Ovary (tissue), 9 donors: ENCODE measurements around the gene CD48. TPM values are rescaled to one million over a fixed set of nuclear protein-coding genes. Genes with fewer than 3 reads are reported as not detected.
A peak's percentile ranks its signal among the peaks of the same experiment; 100 is the strongest.

Experiments used
- DNase-seq, 5 donors: peaks; one replicate each; pipeline ENCODE4 v3.0.0-alpha.2; 2019 to 2020
- H3K27ac ChIP-seq, 2 donors: fragments of 200-600 bp; one replicate each; pipeline versions ENCODE4 v1.5.1 to v1.8.0; 2019 to 2022
- H3K27me3 ChIP-seq: fragments of 200-600 bp; one replicate; pipeline ENCODE4 v1.8.0; 2022
- H3K36me3 ChIP-seq: fragments of 200-600 bp; sonication (generic); one replicate; pipeline ENCODE4 v1.5.1; 2019
- H3K4me1 ChIP-seq: one replicate; pipeline ENCODE4 v1.8.1; 2013; ENCODE audit warnings: mild to moderate bottlenecking, moderate library complexity; ENCODE audit not compliant: insufficient read depth
- H3K4me3 ChIP-seq: fragments of 200-600 bp; sonication (generic); one replicate; pipeline ENCODE4 v1.5.1; 2017
- H3K9me3 ChIP-seq, 2 donors: fragments of 200-600 bp in 1 of 2; sonication (generic) in 1 of 2; one replicate each; pipeline versions ENCODE4 v1.5.1 to v1.8.1; 2013 to 2019; ENCODE audit warnings: mild to moderate bottlenecking in 1 of 2, moderate library complexity in 1 of 2
- EP300 ChIP-seq: sonication (generic); formaldehyde crosslinking; IDR thresholded peaks from one replicate; pipeline ENCODE4 v1.6.1; 2017; ENCODE audit warnings: antibody characterized with exemption
- POLR2A ChIP-seq: fragments of 450-650 bp; IDR thresholded peaks from one replicate; pipeline ENCODE4 v1.6.1; 2017; ENCODE audit warnings: antibody characterized with exemption, mild to moderate bottlenecking, moderate library complexity
- WGBS, 3 donors: extraction: QIAGEN DNeasy Blood & Tissue Kit in 1 of 3; methylation state at CpG; one replicate each; pipeline versions ENCODE4 v1.1.5 to v1.1.7; 2013 to 2017; 5-methylcytosine and 5-hydroxymethylcytosine counted together
- intact Hi-C, 4 donors: fragments of 100-400 bp; cut with DNase I; formaldehyde crosslinking; loops; one replicate each; pipeline versions ENCODE4 v1.11.0 to v1.15.1; 2022 to 2023
- polyA plus RNA-seq, 2 donors: library from polyadenylated mRNA; stranded (reverse); fragments of 200-250 nt in 1 of 2; fragments of 350-450 nt in 1 of 2; fragmentation: Illumina TruSeq in 1 of 2; extraction: RNeasy Lipid Tissue Mini Kit (QIAGEN cat#74804) in 1 of 2; gene quantifications; one replicate each; pipeline ENCODE4 v1.2.3, GENCODE V29; 2013 to 2014
- total RNA-seq, 7 donors: library from RNA; depleted of rRNA in 2 of 7; stranded (reverse); fragments of >200 nt in 2 of 7; fragmentation: NEBNext Ultra II Directional in 3 of 7; extraction: Animal tissue kit (Norgen Biotek cat#: 25700) in 3 of 7; gene quantifications; one replicate each; pipeline versions ENCODE4 v1.1.0 to v1.2.4, GENCODE V29; 2016 to 2023
- TF ChIP-seq, protein P1 (sequence below), 3 donors: fragments of 450-650 bp in 2 of 3; fragments of 200-600 bp in 1 of 3; IDR thresholded peaks; one replicate each; pipeline versions ENCODE4 v1.5.1 to v1.8.0; 2016 to 2022; ENCODE audit warnings: antibody characterized with exemption in 3 of 3, mild to moderate bottlenecking in 1 of 3
- donor health status: DM: no; HTN: no; CAD: no; lungs with moderate emphysema.
- donor health status: DM: no; HTN: no; CAD: no.
- donor health status: Bipolar disorder and iron deficiency.
- donor health status: DM: yes; HTN: yes; CAD: no.
- donor health status: DM: no; HTN: no; CAD: no.
- donor health status: DM: yes; HTN: yes; CAD: no.

The CD48 gene
- total and polyA plus RNA-seq, 9 donors, result 0.61 to 17.6 (median 2.5) TPM

DNA sequence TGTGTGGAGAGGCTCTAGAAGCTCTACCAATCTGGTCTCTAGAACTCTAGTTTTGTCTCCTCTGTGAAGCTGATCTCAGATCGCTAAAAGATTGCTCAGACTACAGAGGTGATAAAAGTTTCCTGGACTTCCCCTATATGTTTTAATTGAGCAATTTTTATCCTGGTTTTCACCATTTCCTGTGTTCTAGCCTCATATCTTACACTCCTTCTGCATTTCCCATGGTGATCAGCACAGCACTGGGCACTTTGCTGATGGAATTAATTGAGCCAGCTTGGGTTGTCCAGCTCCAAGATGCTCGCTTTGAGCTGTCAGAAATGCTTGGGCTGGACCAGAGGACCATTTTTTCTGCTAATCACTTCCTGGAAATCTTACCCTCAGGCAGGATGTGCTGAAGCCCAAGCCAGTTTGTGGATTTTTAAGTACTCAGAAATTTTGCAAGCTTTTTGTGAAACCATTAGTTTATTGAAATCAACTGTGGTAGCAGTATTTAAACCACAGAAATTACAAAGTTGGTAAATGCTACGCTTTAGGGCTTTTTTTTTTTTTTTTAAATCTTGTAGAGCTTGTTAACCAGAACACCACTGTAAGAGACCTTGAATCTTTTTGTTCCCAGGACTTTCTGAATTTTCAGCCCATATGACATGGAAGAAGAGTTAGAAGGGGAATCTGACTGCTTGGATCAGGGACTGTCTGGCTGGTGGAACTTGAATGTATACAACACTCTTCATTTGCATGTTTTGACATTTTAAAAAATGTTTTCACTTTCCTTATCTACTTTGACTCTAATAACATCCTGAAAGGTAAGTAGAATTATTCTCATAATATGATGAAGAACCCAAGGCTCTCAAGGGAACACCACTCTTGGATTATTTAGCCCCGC, 28.4 kb downstream of the CD48 start:
- 68 to 72% (median 71%) methylated on average over 4 of the region's 4 CpGs for WGBS, 3 donors
- DNase-seq, result no peak

DNA sequence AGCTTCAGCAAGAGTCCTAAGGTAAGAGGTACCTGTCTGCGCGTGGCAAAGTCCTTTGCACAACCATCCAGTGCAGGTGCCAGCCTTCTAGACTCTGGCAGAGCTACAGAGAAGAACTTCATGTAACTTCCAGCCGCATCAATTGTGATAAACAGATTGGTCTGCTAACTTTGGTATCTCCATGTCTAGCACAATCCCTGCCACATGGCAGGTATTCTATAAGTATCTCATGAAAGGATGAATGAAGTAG, 29.8 kb downstream of the CD48 start:
- TF ChIP-seq POLR2A (no peak), EP300 (no peak)
- Histone ChIP-seq H3K36me3 (no peaks in the 10 kb centered on the region), H3K4me3 (no peak overlapping the region), H3K27me3 (no peaks in the 10 kb centered on the region), H3K9me3 (no peaks in the 10 kb centered on the region), H3K27ac (no peak overlapping the region), H3K4me1 (peaks cover 1% of the 10 kb centered on the region)
- no peak for DNase-seq
- 85 to 100% (median 92%) methylated on average over 3 of the region's 3 CpGs for WGBS, 3 donors
- intact Hi-C loops, result loop anchor here in 1 of 4 donors (5.0 kb wide), 1 partner anchor 305 kb away; no protein-coding TSS in a partner anchor

More for the DNA sequence above, 28.4 kb downstream of the CD48 start:
- Histone ChIP-seq H3K4me1 (peaks cover 1% of the 10 kb centered on the region), H3K4me3 (no peak overlapping the region), H3K36me3 (no peaks in the 10 kb centered on the region), H3K27ac (no peak overlapping the region), H3K27me3 (no peaks in the 10 kb centered on the region), H3K9me3 (no peaks in the 10 kb centered on the region)
- intact Hi-C loops, result loop anchor here in 1 of 4 donors (5.0 kb wide), 1 partner anchor 304 kb away; no protein-coding TSS in a partner anchor
- no peak for TF ChIP-seq POLR2A
- no peak for TF ChIP-seq EP300
- TF ChIP-seq, protein P1, sequence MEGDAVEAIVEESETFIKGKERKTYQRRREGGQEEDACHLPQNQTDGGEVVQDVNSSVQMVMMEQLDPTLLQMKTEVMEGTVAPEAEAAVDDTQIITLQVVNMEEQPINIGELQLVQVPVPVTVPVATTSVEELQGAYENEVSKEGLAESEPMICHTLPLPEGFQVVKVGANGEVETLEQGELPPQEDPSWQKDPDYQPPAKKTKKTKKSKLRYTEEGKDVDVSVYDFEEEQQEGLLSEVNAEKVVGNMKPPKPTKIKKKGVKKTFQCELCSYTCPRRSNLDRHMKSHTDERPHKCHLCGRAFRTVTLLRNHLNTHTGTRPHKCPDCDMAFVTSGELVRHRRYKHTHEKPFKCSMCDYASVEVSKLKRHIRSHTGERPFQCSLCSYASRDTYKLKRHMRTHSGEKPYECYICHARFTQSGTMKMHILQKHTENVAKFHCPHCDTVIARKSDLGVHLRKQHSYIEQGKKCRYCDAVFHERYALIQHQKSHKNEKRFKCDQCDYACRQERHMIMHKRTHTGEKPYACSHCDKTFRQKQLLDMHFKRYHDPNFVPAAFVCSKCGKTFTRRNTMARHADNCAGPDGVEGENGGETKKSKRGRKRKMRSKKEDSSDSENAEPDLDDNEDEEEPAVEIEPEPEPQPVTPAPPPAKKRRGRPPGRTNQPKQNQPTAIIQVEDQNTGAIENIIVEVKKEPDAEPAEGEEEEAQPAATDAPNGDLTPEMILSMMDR (IDR thresholded peaks at IDR 0.05), result no peak

DNA sequence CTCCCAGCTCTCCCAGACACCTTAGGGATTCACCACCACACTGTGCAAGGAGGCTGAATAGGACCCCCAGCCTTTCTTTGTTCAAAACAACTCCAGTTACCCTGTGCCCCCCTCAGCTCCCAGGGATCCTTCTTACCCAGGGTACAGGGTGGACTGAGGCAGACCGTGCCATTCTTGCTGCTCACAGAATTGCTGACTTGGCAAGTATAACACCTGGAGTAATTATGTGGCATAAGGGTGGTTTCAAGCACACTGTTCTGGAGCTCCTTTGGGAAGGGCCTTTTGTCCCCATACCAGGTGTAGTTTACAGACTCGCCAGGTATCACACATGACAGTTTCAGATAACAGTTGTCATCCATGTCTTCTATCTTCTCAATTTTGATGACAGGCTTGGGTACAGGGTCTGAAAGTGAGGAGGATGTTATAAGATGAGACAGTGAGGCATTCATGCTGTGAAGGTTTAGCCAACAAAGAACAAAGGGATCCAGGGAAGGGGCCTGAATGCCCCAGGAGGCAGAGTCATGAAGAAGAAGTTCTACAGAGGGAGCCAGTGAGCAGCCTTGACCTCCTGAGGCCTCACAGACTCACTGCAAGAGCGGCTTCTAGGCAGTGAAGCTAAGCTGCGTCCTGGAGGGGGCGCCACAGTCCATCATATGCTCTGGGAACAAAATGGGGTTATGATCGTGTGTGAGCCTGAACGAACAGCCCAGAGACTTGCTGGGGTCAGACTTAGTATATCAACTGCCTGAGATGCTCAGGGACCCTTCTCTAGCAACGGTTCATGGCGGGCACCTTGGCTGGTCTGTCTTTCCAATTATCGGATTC, 30.3 kb downstream of the CD48 start:
- peak; percentile 60 to 86 (median 68) for DNase-seq
- no peaks in the 10 kb centered on the region for H3K36me3 ChIP-seq
- WGBS, 3 donors, result 46 to 49% (median 49%) methylated on average over 10 of the region's 10 CpGs
- no peak overlapping the region for H3K27ac ChIP-seq
- no peaks in the 10 kb centered on the region for H3K9me3 ChIP-seq
- TF ChIP-seq POLR2A, result no peak
- TF ChIP-seq, protein P1 (IDR thresholded peaks at IDR 0.05), result peak in 2 of 3 donors; percentile 21 to 58
- intact Hi-C loops, result loop anchor here in 1 of 4 donors (5.0 kb wide), 1 partner anchor 306 kb away; no protein-coding TSS in a partner anchor
- H3K4me3 ChIP-seq, result no peak overlapping the region
- no peaks in the 10 kb centered on the region for H3K27me3 ChIP-seq
- H3K4me1 ChIP-seq, result peaks cover 1% of the 10 kb centered on the region

DNA sequence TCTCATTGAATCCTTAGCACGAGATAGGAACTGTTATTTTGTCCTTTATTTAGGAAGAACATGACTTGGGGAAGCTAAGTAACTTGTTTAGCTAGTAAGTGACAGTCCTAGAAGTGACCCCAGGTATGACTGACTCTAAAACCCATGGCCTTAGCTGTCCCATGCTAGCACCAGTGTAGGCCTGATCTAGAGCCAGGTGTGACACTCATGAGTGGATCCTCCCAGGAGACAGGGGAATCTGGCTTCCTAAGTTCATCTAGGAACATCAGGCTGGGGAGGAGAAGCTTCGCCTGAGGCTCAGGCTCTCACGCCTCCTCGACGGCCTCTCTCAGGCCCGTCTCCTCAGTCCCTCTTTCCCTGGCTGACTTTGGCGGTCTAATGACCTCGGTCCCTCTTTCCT, 31.2 kb downstream of the CD48 start:
- TF ChIP-seq POLR2A (no peak), EP300 (no peak)
- TF ChIP-seq, protein P1 (IDR thresholded peaks at IDR 0.05), result no peak
- H3K27ac ChIP-seq, result no peak overlapping the region
- no peaks in the 10 kb centered on the region for H3K9me3 ChIP-seq
- no peaks in the 10 kb centered on the region for H3K36me3 ChIP-seq
- no peak for DNase-seq
- WGBS, 3 donors, result 87 to 95% (median 94%) methylated on average over 8 of the region's 8 CpGs
- no peak overlapping the region for H3K4me3 ChIP-seq
- H3K4me1 ChIP-seq, result peaks cover 1% of the 10 kb centered on the region
- intact Hi-C loops, result loop anchor here in 1 of 4 donors (5.0 kb wide), 1 partner anchor 307 kb away; no protein-coding TSS in a partner anchor
- H3K27me3 ChIP-seq, result no peaks in the 10 kb centered on the region
